Fibroblast of pulmonary artery (primary cell): ENCODE data around the gene DDI2.
"Not testable (repeated sequence)": the region's sequence is repeated elsewhere in the genome, so short reads cannot be mapped to it uniquely, and the experiment has no call there.

ENCODE experiments used
- DNase-seq: peaks from one replicate; pipeline ENCODE4 v3.0.0-alpha.2; 2010; ENCODE audit warnings: low read depth
- H3K4me3 ChIP-seq: replicated peaks from 2 replicates; pipeline ENCODE4 v1.5.1; 2011; ENCODE audit warnings: low read depth, mild to moderate bottlenecking, control low read depth, low read length, moderate library complexity
- CTCF ChIP-seq: IDR thresholded peaks from 2 replicates; pipeline ENCODE4 v1.5.1; 2011; ENCODE audit warnings: mild to moderate bottlenecking, control low read depth, low read length, inconsistent platforms; ENCODE audit errors: missing control alignments

Gene DDI2

GRCh38 chr1:15692121-15692682 lies 74.9 kb downstream of the DDI2 start:
- no peak overlapping the region for H3K4me3 ChIP-seq
- no peak for TF ChIP-seq CTCF
- no peak for DNase-seq

GRCh38 chr1:15693371-15693770 lies 76.1 kb downstream of the DDI2 start:
- DNase-seq, result no peak
- H3K4me3 ChIP-seq, result no peak overlapping the region
- no peak for TF ChIP-seq CTCF

GRCh38 chr1:15696956-15697521 lies 79.8 kb downstream of the DDI2 start:
- no peak for TF ChIP-seq CTCF
- DNase-seq, result no peak
- no peak overlapping the region for H3K4me3 ChIP-seq

- no peak for DNase-seq
- no peak for TF ChIP-seq CTCF
- H3K4me3 ChIP-seq, result no peak overlapping the region
These were observed 80.9 kb downstream of the DDI2 start for GRCh38 chr1:15698201-15698600.

GRCh38 chr1:15699321-15699720 lies 82.1 kb downstream of the DDI2 start:
- not testable (repeated sequence) for DNase-seq, H3K4me3 ChIP-seq

- TF ChIP-seq CTCF, result no peak
- no peak overlapping the region for H3K4me3 ChIP-seq
- DNase-seq, result peak; percentile 73
These were observed 83.2 kb downstream of the DDI2 start for GRCh38 chr1:15700508-15700907.

GRCh38 chr1:15701784-15702183 lies 84.5 kb downstream of the DDI2 start:
- TF ChIP-seq CTCF, result no peak
- no peak for DNase-seq
- H3K4me3 ChIP-seq, result no peak overlapping the region
